Fibroblast of gingiva (primary cell): ENCODE results near the gene HSD11B1.

Source experiments
- DNase-seq: peaks from one replicate; pipeline ENCODE4 v3.0.0-alpha.2; 2011; ENCODE audit warnings: low read depth

HSD11B1 gene

DNA sequence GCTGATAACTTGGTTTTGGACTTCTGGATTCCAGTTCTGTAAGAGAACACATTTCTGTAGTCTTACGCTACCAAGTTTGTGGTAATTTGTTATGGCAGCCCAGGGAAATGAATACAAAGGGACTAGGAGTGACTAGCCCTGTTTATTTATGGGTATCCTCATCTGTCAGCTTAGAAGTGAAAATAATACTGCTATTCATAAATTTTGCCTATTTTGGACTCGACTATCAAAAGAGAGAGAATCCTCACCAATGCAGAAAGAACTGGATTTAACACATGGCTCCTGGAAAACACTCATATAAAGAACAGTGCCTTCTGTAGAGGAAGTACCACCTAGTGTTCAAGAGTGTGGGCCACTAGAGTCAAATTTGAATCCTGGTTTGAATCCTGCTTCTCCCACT, 22.6 kb downstream of the HSD11B1 start:
- no peak for DNase-seq

DNA sequence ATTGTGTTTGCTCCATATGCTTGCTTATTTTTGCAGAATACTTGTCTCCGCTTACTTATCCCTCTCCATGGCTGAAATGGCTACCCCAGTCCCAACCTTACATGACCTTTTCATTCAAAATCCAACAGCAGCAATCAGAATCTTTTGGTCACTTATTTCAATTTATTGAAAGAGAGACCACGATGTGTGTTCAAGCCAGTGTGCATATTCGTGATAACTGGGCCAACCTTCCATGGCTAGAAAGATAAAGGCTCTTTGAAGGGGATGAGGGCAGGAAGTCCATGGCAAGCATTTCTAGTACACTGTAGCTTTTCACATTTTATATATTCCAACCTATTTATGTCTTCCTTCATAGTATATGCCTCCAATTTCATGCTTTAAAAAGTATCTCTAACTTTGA, 23.1 kb downstream of the HSD11B1 start:
- no peak for DNase-seq

DNA sequence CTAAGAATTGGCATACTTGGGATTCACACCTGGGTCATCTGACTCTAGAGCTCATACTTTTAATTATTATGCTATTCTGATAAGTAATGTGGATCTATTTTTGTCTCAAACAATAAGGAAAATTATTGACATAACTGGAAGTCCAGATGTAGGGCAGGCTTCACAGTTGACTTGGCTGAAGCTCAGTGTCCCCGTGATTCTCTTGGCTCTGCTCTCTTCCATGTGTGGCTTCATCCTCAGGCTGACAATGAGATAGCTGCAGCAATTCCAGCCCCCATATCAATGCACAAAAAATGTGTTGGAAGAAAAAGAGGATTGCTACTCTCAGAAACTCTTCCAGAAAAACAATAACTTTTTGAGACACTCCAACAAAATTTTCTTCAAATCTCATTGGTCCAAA, 23.8 kb downstream of the HSD11B1 start:
- no peak for DNase-seq

- DNase-seq: no peak
Observed at GRCh38 chr1:209729436-209729835, 24.8 kb downstream of the HSD11B1 start.

- DNase-seq: no peak
Observed at GRCh38 chr1:209732725-209733124, 28.1 kb downstream of the HSD11B1 start.

DNA sequence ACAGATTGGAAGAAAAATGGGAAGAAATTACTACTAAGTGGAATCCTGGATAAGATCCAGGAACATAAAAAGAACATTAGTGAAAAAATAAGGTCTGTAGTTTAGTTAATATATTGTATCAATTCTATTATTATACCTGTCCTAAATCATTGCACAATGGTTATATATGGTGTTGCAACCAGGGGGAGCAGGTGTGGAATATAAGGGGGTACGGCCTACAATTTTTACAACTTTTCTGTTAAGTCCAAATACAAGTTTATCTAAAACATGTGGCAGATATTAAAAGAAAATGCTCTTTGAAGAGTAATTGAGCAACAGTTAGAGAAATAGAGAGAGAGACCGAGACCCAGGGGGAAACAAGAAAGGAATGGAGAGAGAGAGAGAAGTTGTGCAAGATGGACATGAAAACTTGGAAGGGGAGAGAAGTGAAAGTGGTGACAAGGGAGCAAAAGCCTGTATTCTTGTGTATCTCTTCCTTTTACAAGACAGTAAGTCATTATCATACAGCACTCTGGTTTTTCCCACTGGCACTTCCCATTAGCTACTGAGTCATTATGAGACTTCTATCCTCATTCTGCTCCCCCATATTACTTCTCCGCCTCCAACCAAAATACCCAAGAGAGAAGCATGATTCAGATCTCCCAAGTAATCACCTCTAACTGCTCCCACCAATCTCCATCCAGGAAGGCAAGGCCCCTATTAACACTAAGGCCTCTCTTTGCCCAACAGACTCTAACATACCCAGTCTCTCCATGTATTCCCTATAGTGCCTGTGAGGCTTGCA, 29.0 kb downstream of the HSD11B1 start:
- peak; percentile 50 for DNase-seq

DNA sequence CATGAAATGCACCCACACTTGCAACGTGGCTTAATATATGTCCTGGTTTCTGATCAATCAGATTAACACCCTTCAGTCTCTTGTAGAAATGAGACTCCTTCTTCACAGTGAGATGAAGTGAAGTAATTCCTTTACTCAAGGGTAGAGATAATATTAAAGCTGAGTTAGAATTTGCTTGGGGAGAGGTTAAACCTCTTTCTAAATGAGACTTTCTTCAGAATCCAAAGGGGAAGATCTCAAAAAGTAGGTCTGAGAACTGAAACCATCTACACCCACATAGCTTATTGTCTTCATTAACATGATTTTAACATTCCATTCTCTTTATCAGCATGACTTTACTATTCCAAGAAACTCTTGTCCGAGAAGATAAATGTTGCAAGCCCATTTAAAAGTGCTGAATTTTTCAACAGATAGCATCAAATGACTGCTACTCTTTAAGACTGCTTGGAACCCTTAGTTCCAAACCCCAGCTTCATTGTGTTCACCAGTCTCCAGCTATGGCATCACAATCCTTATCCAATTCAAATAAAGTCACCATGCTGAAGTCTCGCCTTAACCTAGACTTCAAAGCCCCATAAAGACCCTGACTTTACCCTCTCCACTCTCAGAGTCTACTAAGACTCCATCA, 32.0 kb downstream of the HSD11B1 start:
- DNase-seq: no peak

GRCh38 chr1:209737118-209737505, 32.5 kb downstream of the HSD11B1 start:
- no peak for DNase-seq

DNA sequence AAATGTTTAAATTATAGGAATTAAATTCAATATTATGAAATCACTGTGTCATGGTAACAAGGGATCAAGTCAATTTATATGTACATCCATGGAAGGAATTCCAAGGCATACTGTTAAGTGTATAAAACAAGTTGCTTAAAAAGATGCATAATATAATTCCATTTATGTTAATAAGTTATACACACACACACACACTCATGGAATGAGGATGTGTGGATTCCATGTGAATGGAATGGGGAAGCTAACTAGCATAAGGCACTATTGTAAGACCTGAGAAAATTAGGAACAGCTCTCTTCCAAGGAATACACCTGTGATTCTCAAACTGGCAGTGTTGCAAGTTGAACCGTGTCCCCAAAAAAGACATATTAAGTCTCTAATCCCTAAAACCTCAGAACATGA, 33.6 kb downstream of the HSD11B1 start:
- no peak for DNase-seq

DNA sequence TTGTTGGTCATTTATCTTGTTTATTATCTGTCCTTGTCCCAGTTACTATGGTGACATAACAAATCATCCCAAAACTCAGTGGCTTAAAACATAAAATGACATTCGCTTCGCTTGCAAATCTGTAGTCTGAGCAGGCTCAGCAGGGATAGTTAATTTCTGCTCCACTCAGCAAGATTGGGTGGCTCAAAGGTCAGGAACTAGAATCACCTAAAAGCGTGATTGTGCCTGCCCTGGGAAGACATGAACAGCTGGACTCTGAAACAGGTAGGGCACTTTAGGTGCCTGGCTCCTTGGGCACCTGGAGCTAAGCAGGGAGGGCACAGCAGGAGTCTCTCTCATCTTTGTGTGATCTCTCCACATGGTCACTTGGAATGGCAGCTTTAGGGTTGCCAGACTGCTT, 36.5 kb downstream of the HSD11B1 start:
- no peak for DNase-seq

GRCh38 chr1:209741889-209742288, 37.2 kb downstream of the HSD11B1 start:
- DNase-seq: no peak

DNA sequence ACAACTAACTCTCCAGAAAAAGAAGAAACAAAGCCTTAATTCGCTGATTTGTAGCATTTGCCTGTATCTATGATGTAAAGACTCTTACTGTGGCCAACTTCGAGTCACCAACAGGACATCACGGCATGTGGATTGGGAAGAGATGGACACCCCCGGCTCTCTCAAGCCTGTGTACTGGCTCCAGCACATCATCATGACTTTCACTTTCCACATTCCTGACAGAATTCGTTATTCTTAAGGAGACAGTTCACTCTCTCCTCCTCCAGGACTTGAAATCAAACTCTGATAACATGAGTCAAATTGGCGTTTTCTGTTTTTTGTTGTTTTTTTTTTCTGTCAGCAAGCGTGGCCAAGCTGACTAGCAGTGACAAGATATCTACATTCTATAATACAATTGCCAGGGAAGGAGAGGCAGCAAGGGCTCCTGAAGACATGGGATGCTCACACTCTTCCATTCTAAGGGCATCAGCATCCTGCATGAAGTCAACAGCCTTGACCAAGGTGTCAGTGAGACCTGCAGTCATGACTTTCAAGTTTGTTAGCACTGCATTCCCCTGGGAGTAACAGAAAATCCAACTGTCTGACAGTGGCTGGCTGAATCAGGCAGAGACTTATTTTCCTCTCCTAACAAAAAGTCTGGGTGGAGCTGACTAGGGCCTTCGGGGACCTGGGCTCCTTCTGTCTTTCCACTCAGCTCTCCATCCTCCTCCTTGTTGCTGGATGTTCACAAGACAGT, 37.9 kb downstream of the HSD11B1 start:
- DNase-seq: peak; percentile 64

- peak; percentile 73 for DNase-seq
Observed at GRCh38 chr1:209743145-209743482, 38.5 kb downstream of the HSD11B1 start.

DNA sequence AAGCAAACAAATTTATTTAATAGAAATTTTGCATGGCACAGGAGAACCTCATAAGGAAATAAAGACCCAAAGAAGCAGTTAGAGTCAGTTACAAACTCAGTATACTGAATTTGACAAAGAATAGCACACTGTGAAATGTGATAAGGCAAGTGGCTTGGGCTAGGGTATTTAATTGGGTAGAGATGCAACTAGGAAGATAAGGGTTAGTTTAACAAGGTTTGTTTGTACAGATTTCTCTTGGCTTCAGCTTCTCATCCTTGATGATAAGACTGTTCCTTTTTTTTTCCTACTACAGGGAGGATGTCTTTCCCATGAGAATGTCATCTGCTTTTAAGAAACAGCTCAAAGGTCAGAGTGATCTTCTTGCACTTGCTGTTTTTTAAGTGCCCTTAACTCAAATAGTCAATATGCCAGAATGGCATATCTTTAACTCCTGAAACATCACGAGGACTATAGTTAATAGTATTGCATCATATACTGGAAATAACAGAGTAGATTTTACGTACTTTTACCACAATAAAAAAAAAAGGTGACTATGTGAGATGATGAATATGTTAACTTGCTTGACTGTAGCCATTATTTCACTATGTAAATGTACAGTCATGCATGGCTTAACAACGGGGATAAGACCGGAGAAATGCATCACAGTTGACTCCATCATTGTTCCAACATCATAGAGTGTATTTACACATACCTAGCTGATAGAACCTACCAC, 42.0 kb downstream of the HSD11B1 start:
- DNase-seq: no peak

GRCh38 chr1:209747580-209748262, 43.1 kb downstream of the HSD11B1 start:
- peak; percentile 89 for DNase-seq

DNA sequence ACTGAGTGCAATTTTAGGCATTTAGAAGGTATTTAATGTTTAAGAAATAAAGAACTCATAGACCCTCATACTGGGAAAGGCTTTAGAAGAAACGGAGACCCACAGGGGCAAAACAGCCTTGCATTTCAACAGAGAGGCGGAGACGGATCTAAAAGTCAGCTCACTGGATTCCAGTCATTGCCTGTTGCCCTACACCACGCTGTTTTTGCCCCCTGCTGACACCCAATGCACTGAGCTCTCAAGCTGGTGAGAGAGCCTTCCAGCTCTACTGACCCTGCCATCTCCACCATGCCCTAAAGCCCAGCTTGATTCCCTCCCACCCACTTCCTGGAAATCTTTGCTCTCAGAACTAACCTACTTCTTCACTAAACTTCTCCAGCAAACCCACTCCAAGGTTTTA, 44.0 kb downstream of the HSD11B1 start:
- no peak for DNase-seq

DNA sequence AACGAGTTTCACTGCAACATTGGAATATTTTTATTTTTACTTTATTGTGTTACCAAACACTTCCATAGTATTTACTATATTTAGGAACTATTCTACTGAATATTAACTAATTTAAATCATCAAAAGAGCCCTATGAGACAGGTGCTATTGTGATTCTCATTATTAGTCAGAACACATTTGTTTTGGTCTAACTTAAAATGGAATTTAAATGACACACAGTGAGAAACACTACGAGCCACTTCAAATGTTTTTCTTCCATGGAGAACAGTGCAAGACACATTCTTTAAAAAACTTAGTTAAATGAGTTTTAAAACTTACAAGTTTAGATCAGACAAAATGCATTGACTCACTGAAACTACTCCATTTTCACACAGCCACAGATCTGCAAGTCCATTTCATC, 44.6 kb downstream of the HSD11B1 start:
- DNase-seq: no peak

- no peak for DNase-seq
Observed at GRCh38 chr1:209749670-209750323, 45.2 kb downstream of the HSD11B1 start.

DNA sequence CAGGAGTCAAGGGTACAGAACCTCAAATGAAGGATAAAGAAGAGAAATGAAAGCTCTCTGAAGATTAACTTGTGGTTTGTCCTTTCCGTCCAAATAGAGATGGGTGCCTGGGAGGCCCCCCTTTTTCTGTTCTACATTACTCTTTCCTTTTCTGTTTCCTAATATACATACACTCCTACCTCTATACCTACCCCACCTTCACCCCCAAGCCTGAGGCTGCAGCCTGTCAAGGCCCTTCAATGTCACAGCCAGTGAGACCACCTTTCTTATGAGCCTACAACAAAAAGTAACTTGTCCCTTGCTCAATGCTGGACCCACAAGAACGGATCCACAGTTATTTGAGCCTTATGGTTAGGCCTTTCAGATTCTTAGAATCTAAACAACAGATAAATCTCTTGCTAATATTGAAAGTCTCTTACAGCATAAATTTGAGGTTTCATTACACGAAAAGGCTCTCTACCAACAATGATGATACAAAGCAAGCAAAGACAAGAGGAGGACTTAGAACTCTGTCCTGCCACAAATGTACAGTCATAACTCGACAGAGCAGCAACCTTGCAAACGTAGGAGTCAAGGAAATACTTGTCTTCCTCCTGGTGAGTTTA, 47.1 kb downstream of the HSD11B1 start:
- no peak for DNase-seq

DNA sequence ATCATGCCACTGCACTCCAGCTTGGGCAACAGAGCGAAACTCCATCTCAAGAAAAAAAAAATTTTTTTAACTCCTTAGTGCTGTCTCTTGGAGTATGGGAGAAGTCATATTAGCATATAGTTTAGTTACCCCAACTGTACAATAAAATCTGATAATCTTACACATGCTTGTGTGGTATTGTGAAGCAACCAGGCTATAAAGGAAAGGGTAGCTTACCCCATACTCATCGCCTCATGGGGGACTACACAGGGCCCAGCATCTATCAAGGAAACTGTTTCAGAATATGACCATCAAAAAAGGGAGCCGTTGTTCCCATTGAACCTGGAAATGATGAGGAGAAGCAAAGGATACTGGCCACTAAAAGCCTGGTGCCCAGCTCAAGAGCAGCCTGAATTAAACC, 48.2 kb downstream of the HSD11B1 start:
- DNase-seq: no peak

- DNase-seq: no peak
Observed at GRCh38 chr1:209755256-209755655, 50.6 kb downstream of the HSD11B1 start.
